ENCODE measurements around the gene GPR183. TPM values are rescaled to one million over a fixed set of nuclear protein-coding genes. Genes with fewer than 3 reads are reported as not detected.

Gene GPR183
- total and polyA plus RNA-seq, 2 of the 8 experiments (the other 6 are each of a cell fraction or from before 2014, with no cell fraction given), result not detected

DNA sequence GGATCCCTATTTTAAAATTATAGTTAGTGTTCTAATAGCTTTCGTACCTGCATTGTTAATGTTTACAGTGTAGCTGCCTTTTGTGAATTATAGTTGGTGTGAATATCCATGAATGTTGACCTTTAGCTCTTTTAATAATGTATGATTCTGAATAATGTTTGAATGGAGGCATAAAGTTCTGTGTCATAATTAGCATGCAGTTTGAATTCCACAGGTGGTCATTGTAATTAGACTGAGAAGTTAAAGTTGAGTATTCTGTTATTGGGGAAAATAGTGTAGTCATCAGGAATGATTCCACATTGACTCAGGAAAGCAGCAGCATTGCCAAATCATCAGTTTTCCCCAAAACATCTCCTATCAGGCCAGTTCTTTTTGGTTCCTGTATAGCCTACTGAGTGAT is 61.1 kb downstream of the GPR183 start:
- DNase-seq (ENCODE audit: low read depth in 1 of 2, low spot score in 2 of 2) (no peak), FAIRE-seq (no peak)
- H3K14ac ChIP-seq (ENCODE audit: insufficient read length), result no peak overlapping the region
- no peak overlapping the region for H2BK5ac ChIP-seq (ENCODE audit: low read depth, low read length)
- H2AFZ ChIP-seq (ENCODE audit: low read length), result no peak overlapping the region
- peaks cover 0 to 1% of the 10 kb centered on the region in 2 experiments for H4K20me1 ChIP-seq (replicated peaks in 1 of 2; ENCODE audit: control insufficient read depth in 1 of 2, insufficient read depth in 2 of 2, low read length in 2 of 2)
- no peak overlapping the region for H3K23ac ChIP-seq (ENCODE audit: insufficient read length)
- H4K91ac ChIP-seq (replicated peaks; ENCODE audit: insufficient read length, low read length), result no peak overlapping the region
- no peak overlapping the region for H3K9ac ChIP-seq (replicated peaks in 1 of 4; ENCODE audit: extremely low read depth in 1 of 4, low read depth in 3 of 4, low read length in 3 of 4)
- H3K4me2 ChIP-seq (ENCODE audit: insufficient read depth in 1 of 2, low read depth in 2 of 2, low read length in 2 of 2), result no peak overlapping the region
- no peaks in the 10 kb centered on the region for H3K4me1 ChIP-seq (replicated peaks in 1 of 4; ENCODE audit: control insufficient read depth in 3 of 4, insufficient read depth in 4 of 4, low read length in 3 of 4)
- no peak overlapping the region for H3K4me3 ChIP-seq (ENCODE audit: extremely low read depth in 1 of 4, insufficient read depth in 2 of 4, low read depth in 3 of 4, low read length in 4 of 4)
- no peak overlapping the region for H2BK120ac ChIP-seq (replicated peaks; ENCODE audit: low read depth, low read length)
- TF ChIP-seq TCF12 (IDR thresholded peaks at IDR 0.05; ENCODE audit: low read depth, low read length) (no peak), TBP (IDR thresholded peaks at IDR 0.05; ENCODE audit: low read depth, low read length) (no peak), BCL11A (IDR thresholded peaks at IDR 0.05; ENCODE audit: low read depth in 2 of 2, low read length in 2 of 2) (no peak), TAF1 (IDR thresholded peaks at IDR 0.05; ENCODE audit: low read depth, low read length) (no peak), GTF2F1 (IDR thresholded peaks at IDR 0.05; ENCODE audit: borderline replicate concordance, low read depth, low read length) (no peak), SUZ12 (IDR thresholded peaks at IDR 0.05; ENCODE audit: low read length) (no peak)
- TF ChIP-seq, protein P1, sequence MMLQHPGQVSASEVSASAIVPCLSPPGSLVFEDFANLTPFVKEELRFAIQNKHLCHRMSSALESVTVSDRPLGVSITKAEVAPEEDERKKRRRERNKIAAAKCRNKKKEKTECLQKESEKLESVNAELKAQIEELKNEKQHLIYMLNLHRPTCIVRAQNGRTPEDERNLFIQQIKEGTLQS (IDR thresholded peaks at IDR 0.05; ENCODE audit: insufficient read depth, low read depth, low read length), result no peak
- H3K9me3 ChIP-seq (ENCODE audit: insufficient read depth in 2 of 2, low read depth in 1 of 2, low read length in 1 of 2), result no peaks in the 10 kb centered on the region; a peak in 1 of 4 replicates
- no peak overlapping the region for H4K5ac ChIP-seq (ENCODE audit: insufficient read length, low read depth, low read length)
- WGBS, 2 experiments (ENCODE audit: extremely low coverage in 1 of 2, insufficient coverage in 1 of 2, insufficient read length in 1 of 2, insufficient replicate concordance in 2 of 2, low coverage in 1 of 2, low lambda C conversion rate in 2 of 2, missing lambda C conversion rate in 1 of 2), result 87% methylated on average over 1 of the region's 1 CpG; no CpG with 5 or more reads in 1 of the 2 experiments
- H3K18ac ChIP-seq (ENCODE audit: extremely low read depth, low read length), result no peak overlapping the region
- peaks cover 0 to 25% (median 6%) of the 10 kb centered on the region in 4 experiments; a peak in 5 of 8 replicates for H3K36me3 ChIP-seq (ENCODE audit: control insufficient read depth in 2 of 4, insufficient read depth in 4 of 4, low read length in 3 of 4)
- H2BK12ac ChIP-seq (ENCODE audit: low read depth, low read length), result no peak overlapping the region
- no peak overlapping the region for H3K27ac ChIP-seq (ENCODE audit: low read depth, low read length)
- no peak overlapping the region for H4K8ac ChIP-seq (ENCODE audit: extremely low read depth, insufficient read depth, low read length)
- no peaks in the 10 kb centered on the region for H3K27me3 ChIP-seq (replicated peaks in 1 of 4; ENCODE audit: control insufficient read depth in 3 of 4, extremely low read depth in 1 of 4, insufficient read depth in 3 of 4, low read length in 3 of 4)
- H2AK5ac ChIP-seq (ENCODE audit: low read depth, low read length), result no peak overlapping the region
- CTCF ChIA-PET (ENCODE audit: partially characterized antibody), result interaction anchor here (1.4 kb wide), 2 partner anchors 20 to 23 kb away, joined by 4 read pairs; no protein-coding TSS in a partner anchor
- no peak overlapping the region for H2BK20ac ChIP-seq (ENCODE audit: low read length)
- no peaks in the 10 kb centered on the region for H3K79me2 ChIP-seq (ENCODE audit: control insufficient read depth in 1 of 2, insufficient read depth in 2 of 2, low read length in 2 of 2)
- H3K4ac ChIP-seq (replicated peaks; ENCODE audit: insufficient read length, low read depth, low read length), result no peak overlapping the region
- H2BK15ac ChIP-seq (ENCODE audit: low read length), result no peak overlapping the region
- H3K23me2 ChIP-seq (ENCODE audit: low read depth, low read length), result no peaks in the 10 kb centered on the region
- POLR2A ChIA-PET (ENCODE audit: partially characterized antibody), result interaction anchor here (0.8 kb wide), 1 partner anchor 46 kb away, joined by 3 read pairs; no protein-coding TSS in a partner anchor
- H3K79me1 ChIP-seq (ENCODE audit: low read depth, low read length), result no peaks in the 10 kb centered on the region
- no peak overlapping the region for H3K56ac ChIP-seq (replicated peaks; ENCODE audit: insufficient read length, low read depth, low read length)
